ENCODE data around the gene ARHGAP26. TPM values are rescaled to one million over a fixed set of nuclear protein-coding genes. Genes with fewer than 3 reads are reported as not detected.
A peak's percentile ranks its signal among the peaks of the same experiment; 100 is the strongest.

ARHGAP26 gene
- total RNA-seq, 4 donors from 2014 or later = 28.2 to 52.3 (median 37.9) TPM

- H3K4me1 ChIP-seq = peaks cover 12 to 45% of the 10 kb centered on the region in 2 donors
- H3K27me3 ChIP-seq = no peaks in the 10 kb centered on the region
- TF ChIP-seq CTCF (IDR thresholded peaks at IDR 0.05) (no peak), POLR2A (IDR thresholded peaks at IDR 0.05) (no peak)
- no peaks in the 10 kb centered on the region for H3K9me3 ChIP-seq
- intact Hi-C loops (cut with DNase I) = no loop called here
- H3K27ac ChIP-seq = no peak overlapping the region
- no peaks in the 10 kb centered on the region for H3K36me3 ChIP-seq
- H3K4me3 ChIP-seq (replicated peaks in 1 of 3) = no peak overlapping the region
- WGBS, 2 donors = 89 to 90% methylated on average over 6 of the region's 6 CpGs
- no peak for DNase-seq
These were observed 40.6 kb downstream of the ARHGAP26 start for GRCh38 chr5:142810743-142811290.

GRCh38 chr5:142811866-142812557, 41.8 kb downstream of the ARHGAP26 start:
- DNase-seq = no peak
- Histone ChIP-seq H3K4me1 (peaks cover 24 to 54% of the 10 kb centered on the region in 2 donors), H3K27me3 (no peaks in the 10 kb centered on the region), H3K4me3 (replicated peaks in 1 of 3) (no peak overlapping the region), H3K27ac (no peak overlapping the region), H3K9me3 (no peaks in the 10 kb centered on the region), H3K36me3 (no peaks in the 10 kb centered on the region)
- WGBS, 2 donors = 86 to 89% methylated on average over 10 of the region's 10 CpGs
- intact Hi-C loops (cut with DNase I) = no loop called here
- TF ChIP-seq POLR2A (IDR thresholded peaks at IDR 0.05) (no peak), CTCF (IDR thresholded peaks at IDR 0.05) (no peak)

- intact Hi-C loops (cut with DNase I) = no loop called here
- peaks cover 36 to 60% of the 10 kb centered on the region in 2 donors for H3K4me1 ChIP-seq
- H3K27me3 ChIP-seq = no peaks in the 10 kb centered on the region
- H3K9me3 ChIP-seq = no peaks in the 10 kb centered on the region
- TF ChIP-seq CTCF (IDR thresholded peaks at IDR 0.05) (no peak), POLR2A (IDR thresholded peaks at IDR 0.05) (no peak)
- no peaks in the 10 kb centered on the region for H3K36me3 ChIP-seq
- WGBS, 2 donors = 95 to 100% methylated on average over 3 of the region's 3 CpGs
- no peak overlapping the region for H3K4me3 ChIP-seq (replicated peaks in 1 of 3)
- peak overlapping the region in 2 of 3 donors; percentile 64 for H3K27ac ChIP-seq
- DNase-seq = no peak
These were observed 43.0 kb downstream of the ARHGAP26 start for GRCh38 chr5:142813220-142813619.

GRCh38 chr5:142814122-142814521, 43.9 kb downstream of the ARHGAP26 start:
- no peaks in the 10 kb centered on the region for H3K27me3 ChIP-seq
- peaks cover 45 to 70% of the 10 kb centered on the region in 2 donors for H3K4me1 ChIP-seq
- no peaks in the 10 kb centered on the region for H3K36me3 ChIP-seq
- intact Hi-C loops (cut with DNase I) = no loop called here
- H3K4me3 ChIP-seq (replicated peaks in 1 of 3) = no peak overlapping the region
- no peak for DNase-seq
- H3K27ac ChIP-seq = peak overlapping the region; percentile 63 to 64 (median 64)
- H3K9me3 ChIP-seq = no peaks in the 10 kb centered on the region
- WGBS, 2 donors = 70 to 81% methylated on average over 3 of the region's 3 CpGs
- TF ChIP-seq POLR2A (IDR thresholded peaks at IDR 0.05) (no peak), CTCF (IDR thresholded peaks at IDR 0.05) (no peak)

- Histone ChIP-seq H3K4me3 (replicated peaks in 1 of 3) (no peak overlapping the region), H3K27me3 (no peaks in the 10 kb centered on the region), H3K36me3 (no peaks in the 10 kb centered on the region), H3K9me3 (no peaks in the 10 kb centered on the region), H3K27ac (no peak overlapping the region), H3K4me1 (peaks cover 42 to 65% of the 10 kb centered on the region in 2 donors)
- DNase-seq = no peak
- intact Hi-C loops (cut with DNase I) = no loop called here
- no peak for TF ChIP-seq POLR2A (IDR thresholded peaks at IDR 0.05)
- TF ChIP-seq CTCF (IDR thresholded peaks at IDR 0.05) = no peak
- WGBS, 2 donors = 95 to 100% methylated on average over 2 of the region's 2 CpGs
These were observed 45.3 kb downstream of the ARHGAP26 start for GRCh38 chr5:142815469-142815868.
